ENCODE measurements around the gene METTL23. TPM values are rescaled to one million over a fixed set of nuclear protein-coding genes. Genes with fewer than 3 reads are reported as not detected.
"Not testable (repeated sequence)": the region's sequence is repeated elsewhere in the genome, so short reads cannot be mapped to it uniquely, and the experiment has no call there.

METTL23 gene
- total and polyA plus RNA-seq, 2 experiments from 2014 or later, result 41.6 to 55.9 TPM

GRCh38 chr17:76742958-76743357 lies 16.3 kb downstream of the METTL23 start (continued):
- TF ChIP-seq ZNF462 (CRISPR knock-in tag; IDR thresholded peaks at IDR 0.05), result no peak
- no peak for TF ChIP-seq JUNB (IDR thresholded peaks at IDR 0.05; ENCODE audit: unreplicated experiment)
- TF ChIP-seq EZH2phosphoT487 (IDR thresholded peaks at IDR 0.05; ENCODE audit: unreplicated experiment), result no peak
- TF ChIP-seq ZNF114 (CRISPR knock-in tag; IDR thresholded peaks at IDR 0.05), result no peak

GRCh38 chr17:76744747-76745146 lies 18.1 kb downstream of the METTL23 start:
- H3K27ac ChIP-seq (ENCODE audit: low read depth), result no peak overlapping the region
- TF ChIP-seq ZNF331 (CRISPR knock-in tag; IDR thresholded peaks at IDR 0.05; ENCODE audit: low read depth) (no peak), ZNF462 (CRISPR knock-in tag; IDR thresholded peaks at IDR 0.05) (no peak), STAT1 (IDR thresholded peaks at IDR 0.05; ENCODE audit: unreplicated experiment) (no peak)
- H4K20me1 ChIP-seq (replicated peaks; ENCODE audit: insufficient read depth), result no peaks in the 10 kb centered on the region
- Mint-ChIP-seq H3K27ac (no peak overlapping the region), H3K9me3 (no peaks in the 10 kb centered on the region), H3K4me1 (no peaks in the 10 kb centered on the region), H3K27me3 (ENCODE audit: insufficient read depth, low read depth, poor library complexity) (peaks cover 2% of the 10 kb centered on the region), H3K4me3 (no peak overlapping the region), H3K36me3 (ENCODE audit: low read depth) (peaks cover 40% of the 10 kb centered on the region)
- no peak for ATAC-seq
- H3K27me3 ChIP-seq (ENCODE audit: insufficient read depth), result no peaks in the 10 kb centered on the region
- H3K4me1 ChIP-seq (ENCODE audit: insufficient read depth), result no peaks in the 10 kb centered on the region
- H3K4me3 ChIP-seq, result no peak overlapping the region
- no peak for DNase-seq (ENCODE audit: low spot score)
- H3K36me3 ChIP-seq (ENCODE audit: insufficient read depth), result 0 out of 2 replicates have a peak, but pooled peaks cover 5% of the 10 kb centered on the region
- no peak overlapping the region for H3K4me2 ChIP-seq
- no peaks in the 10 kb centered on the region for H3K9me2 ChIP-seq (ENCODE audit: insufficient read depth)
- no peaks in the 10 kb centered on the region for H3F3A ChIP-seq (replicated peaks; ENCODE audit: low read depth)
- no peak overlapping the region for H2AFZ ChIP-seq
- 0 out of 2 replicates have a peak, but pooled peaks cover under 1% of the 10 kb centered on the region for H3K79me2 ChIP-seq (replicated peaks; ENCODE audit: insufficient read depth)

GRCh38 chr17:76745785-76746184 lies 19.1 kb downstream of the METTL23 start:
- not testable (repeated sequence) for H3K79me2 ChIP-seq (replicated peaks; ENCODE audit: insufficient read depth); ATAC-seq; H3K27me3 ChIP-seq (ENCODE audit: insufficient read depth); H3K4me2 ChIP-seq; H3K4me3 Mint-ChIP-seq; H3K4me1 ChIP-seq (ENCODE audit: insufficient read depth); H3F3A ChIP-seq (replicated peaks; ENCODE audit: low read depth); H3K4me3 ChIP-seq; H3K9me2 ChIP-seq (ENCODE audit: insufficient read depth); H3K9me3 Mint-ChIP-seq; H3K27ac ChIP-seq (ENCODE audit: low read depth); DNase-seq (ENCODE audit: low spot score); H3K27me3 Mint-ChIP-seq (ENCODE audit: insufficient read depth, low read depth, poor library complexity); H3K36me3 ChIP-seq (ENCODE audit: insufficient read depth); H4K20me1 ChIP-seq (replicated peaks; ENCODE audit: insufficient read depth); H3K27ac Mint-ChIP-seq; H2AFZ ChIP-seq; H3K4me1 Mint-ChIP-seq
- H3K36me3 Mint-ChIP-seq (ENCODE audit: low read depth), result peaks cover 43% of the 10 kb centered on the region

Measured in GM23338 (cell line).